OCI-LY3 (cell line): ENCODE measurements around the gene AIG1.

Source experiments
- CTCF ChIP-seq: fragments of 200-600, 300-600 bp; sonication (generic); IDR thresholded peaks from 2 replicates; pipeline ENCODE4 v1.5.1; 2014; ENCODE audit warnings: antibody characterized with exemption, low read length, low read depth
- EZH2phosphoT487 ChIP-seq: fragments of 200-600 bp; shearing (Covaris generic); IDR thresholded peaks from 2 replicates; pipeline ENCODE4 v1.6.1; 2018; ENCODE audit warnings: antibody characterized with exemption, mixed run types, low read depth

- TF ChIP-seq CTCF (no peak), EZH2phosphoT487 (no peak)
These were observed 315.7 kb downstream of the AIG1 start for GRCh38 chr6:143376375-143376774.
